Motor neuron (in vitro differentiated cells): ENCODE data around the gene DPM3. TPM values are rescaled to one million over a fixed set of nuclear protein-coding genes. Genes with fewer than 3 reads are reported as not detected.

Experiments
- ATAC-seq, 8 experiments: fragments of 200-7000 bp; cut with Tn5 transposase; replicated peaks in 6 of 8; 2 replicates each; pipeline ENCODE4 v1.8.0; 2021; ENCODE audit warnings: mild to moderate bottlenecking in 8 of 8, moderate library complexity in 8 of 8
- H3K27ac ChIP-seq, 2 donors: fragments of 250-450 bp; sonication (Bioruptor Pico); 2 replicates each; pipeline ENCODE4 v1.9.0; 2021; ENCODE audit warnings: antibody characterized with exemption in 2 of 2, mild to moderate bottlenecking in 2 of 2, moderate library complexity in 1 of 2
- H3K4me1 ChIP-seq, 2 donors: fragments of 250-450 bp; sonication (Bioruptor Pico); replicated peaks in 1 of 2; 2 replicates each; pipeline ENCODE4 v1.6.1; 2021; ENCODE audit warnings: antibody characterized with exemption in 2 of 2, mild to moderate bottlenecking in 2 of 2, moderate library complexity in 1 of 2
- H3K4me3 ChIP-seq, 5 donors: fragments of 250-450 bp; sonication (Bioruptor Pico); 2 replicates each; pipeline ENCODE4 v1.9.0; 2021; ENCODE audit warnings: antibody characterized with exemption in 5 of 5, mild to moderate bottlenecking in 5 of 5, moderate library complexity in 4 of 5
- WGBS, 10 experiments: fragments of 450-650 bp; shearing (Covaris generic); methylation state at CpG; one replicate each; pipeline ENCODE4 v1.0.0; 2022; 5-methylcytosine and 5-hydroxymethylcytosine counted together
- in situ Hi-C, 9 experiments: fragments of 400-800 bp; cut with MboI; loops; one replicate each; pipeline ENCODE4 v1.15.0; 2021; ENCODE audit warnings: low sequenced_read_pairs in 9 of 9, low pct_unique_long_range_greater_than_20kb in 2 of 9; ENCODE audit not compliant: unreplicated experiment in 9 of 9
- total RNA-seq, 8 experiments: library from RNA; unstranded; fragments of 300-600 nt; gene quantifications; 2 replicates each; pipeline versions ENCODE4 v1.2.3 to v1.2.4, GENCODE V29; 2022

Gene DPM3
- total RNA-seq, 8 experiments from 2014 or later = 54.1 to 173 (median 119) TPM

GRCh38 chr1:155181371-155182051 lies 41.2 kb upstream of the DPM3 start:
- ATAC-seq = no peak
- no peak overlapping the region for H3K27ac ChIP-seq
- H3K4me1 ChIP-seq = peaks cover 0 to under 1% of the 10 kb centered on the region in 2 donors
- WGBS, 10 experiments = 42 to 100% (median 99%) methylated on average over 3 to 14 of the region's 18 CpGs; no CpG with 5 or more reads in 5 of the 10 experiments
- no peak overlapping the region for H3K4me3 ChIP-seq
- in situ Hi-C loops = no loop called here

GRCh38 chr1:155179112-155180031 lies 39.0 kb upstream of the DPM3 start:
- in situ Hi-C loops = no loop called here
- H3K27ac ChIP-seq = no peak overlapping the region
- ATAC-seq = no peak
- no peak overlapping the region for H3K4me3 ChIP-seq
- 71 to 100% (median 98%) methylated on average over 1 to 20 of the region's 31 CpGs; no CpG with 5 or more reads in 2 of the 10 experiments for WGBS, 10 experiments
- H3K4me1 ChIP-seq = peaks cover 10 to 11% of the 10 kb centered on the region in 2 donors

GRCh38 chr1:155178441-155179111 lies 38.2 kb upstream of the DPM3 start:
- WGBS, 10 experiments = 67 to 100% (median 95%) methylated on average over 1 to 11 of the region's 30 CpGs; no CpG with 5 or more reads in 4 of the 10 experiments
- in situ Hi-C loops = no loop called here
- Histone ChIP-seq H3K4me3 (no peak overlapping the region), H3K4me1 (peaks cover 10 to 11% of the 10 kb centered on the region in 2 donors), H3K27ac (no peak overlapping the region)
- ATAC-seq = no peak

- no peak for ATAC-seq
- 80 to 98% (median 93%) methylated on average over 1 to 7 of the region's 9 CpGs; no CpG with 5 or more reads in 6 of the 10 experiments for WGBS, 10 experiments
- in situ Hi-C loops = no loop called here
- H3K4me3 ChIP-seq = no peak overlapping the region
- H3K4me1 ChIP-seq = peaks cover 10 to 11% of the 10 kb centered on the region in 2 donors
- no peak overlapping the region for H3K27ac ChIP-seq
Measured at GRCh38 chr1:155177918-155178281, 37.6 kb upstream of the DPM3 start.

- 0 to 94% (median 67%) methylated on average over 1 to 7 of the region's 11 CpGs; no CpG with 5 or more reads in 3 of the 10 experiments for WGBS, 10 experiments
- Histone ChIP-seq H3K4me1 (peaks cover 10 to 11% of the 10 kb centered on the region in 2 donors), H3K27ac (no peak overlapping the region), H3K4me3 (no peak overlapping the region)
- ATAC-seq = no peak
- in situ Hi-C loops = no loop called here
Measured at GRCh38 chr1:155177192-155177917, 37.0 kb upstream of the DPM3 start.

GRCh38 chr1:155176544-155177071 lies 36.3 kb upstream of the DPM3 start:
- 26 to 100% (median 60%) methylated on average over 2 to 8 of the region's 8 CpGs; no CpG with 5 or more reads in 3 of the 10 experiments for WGBS, 10 experiments
- Histone ChIP-seq H3K4me1 (peaks cover 14 to 16% of the 10 kb centered on the region in 2 donors), H3K4me3 (no peak overlapping the region), H3K27ac (no peak overlapping the region)
- in situ Hi-C loops = no loop called here
- ATAC-seq = peak in 4 of 8 experiments; percentile 4 to 44 (median 20)

GRCh38 chr1:155175927-155176371 lies 35.6 kb upstream of the DPM3 start:
- Histone ChIP-seq H3K27ac (no peak overlapping the region), H3K4me3 (no peak overlapping the region), H3K4me1 (peaks cover 14 to 16% of the 10 kb centered on the region in 2 donors)
- in situ Hi-C loops = no loop called here
- no peak for ATAC-seq
- WGBS, 10 experiments = 92 to 97% methylated on average over 5 to 6 of the region's 9 CpGs; no CpG with 5 or more reads in 8 of the 10 experiments

- peak overlapping the region; percentile 70 to 96 (median 83) for H3K4me3 ChIP-seq
- peak overlapping the region; percentile 86 to 89 for H3K27ac ChIP-seq
- no peak for ATAC-seq
- peaks cover 14 to 16% of the 10 kb centered on the region in 2 donors for H3K4me1 ChIP-seq
- WGBS, 10 experiments = 67 to 100% (median 91%) methylated on average over 1 to 5 of the region's 12 CpGs; no CpG with 5 or more reads in 4 of the 10 experiments
- in situ Hi-C loops = no loop called here
Measured at GRCh38 chr1:155175281-155175926, 35.1 kb upstream of the DPM3 start.

- ATAC-seq = peak in 5 of 8 experiments; percentile 25 to 52 (median 40)
- Histone ChIP-seq H3K27ac (peak overlapping the region; percentile 86 to 89), H3K4me1 (peaks cover 14 to 16% of the 10 kb centered on the region in 2 donors), H3K4me3 (peak overlapping the region; percentile 70 to 96 (median 83))
- in situ Hi-C loops = no loop called here
- 0 to 40% (median 28%) methylated on average over 1 to 3 of the region's 35 CpGs; no CpG with 5 or more reads in 7 of the 10 experiments for WGBS, 10 experiments
Measured at GRCh38 chr1:155174324-155175280, 34.3 kb upstream of the DPM3 start.

- peak in 5 of 8 experiments; percentile 50 to 67 (median 63) for ATAC-seq
- peaks cover 14 to 16% of the 10 kb centered on the region in 2 donors for H3K4me1 ChIP-seq
- in situ Hi-C loops = no loop called here
- peak within 1 kb of the TSS; percentile 86 to 89 for H3K27ac ChIP-seq
- peak within 1 kb of the TSS; percentile 70 to 96 (median 83) for H3K4me3 ChIP-seq
- 0 to 10% (median 0%) methylated on average over 1 to 9 of the region's 38 CpGs; no CpG with 5 or more reads in 3 of the 10 experiments for WGBS, 10 experiments
Measured at GRCh38 chr1:155173478-155174323, 33.4 kb upstream of the DPM3 start, which contains the start of gene TRIM46. TRIM46 (plus strand) TSS chr1:155173849; CDS start chr1:155173967, 118 bp downstream.
